ENCODE measurements around the gene KIAA1671.

Gene KIAA1671

GRCh38 chr22:25061134-25061533, 108.6 kb downstream of the KIAA1671 start:
- DNase-seq (ENCODE audit: extremely low spot score, insufficient read length, low read depth) (no peak), FAIRE-seq (no peak)

DNA sequence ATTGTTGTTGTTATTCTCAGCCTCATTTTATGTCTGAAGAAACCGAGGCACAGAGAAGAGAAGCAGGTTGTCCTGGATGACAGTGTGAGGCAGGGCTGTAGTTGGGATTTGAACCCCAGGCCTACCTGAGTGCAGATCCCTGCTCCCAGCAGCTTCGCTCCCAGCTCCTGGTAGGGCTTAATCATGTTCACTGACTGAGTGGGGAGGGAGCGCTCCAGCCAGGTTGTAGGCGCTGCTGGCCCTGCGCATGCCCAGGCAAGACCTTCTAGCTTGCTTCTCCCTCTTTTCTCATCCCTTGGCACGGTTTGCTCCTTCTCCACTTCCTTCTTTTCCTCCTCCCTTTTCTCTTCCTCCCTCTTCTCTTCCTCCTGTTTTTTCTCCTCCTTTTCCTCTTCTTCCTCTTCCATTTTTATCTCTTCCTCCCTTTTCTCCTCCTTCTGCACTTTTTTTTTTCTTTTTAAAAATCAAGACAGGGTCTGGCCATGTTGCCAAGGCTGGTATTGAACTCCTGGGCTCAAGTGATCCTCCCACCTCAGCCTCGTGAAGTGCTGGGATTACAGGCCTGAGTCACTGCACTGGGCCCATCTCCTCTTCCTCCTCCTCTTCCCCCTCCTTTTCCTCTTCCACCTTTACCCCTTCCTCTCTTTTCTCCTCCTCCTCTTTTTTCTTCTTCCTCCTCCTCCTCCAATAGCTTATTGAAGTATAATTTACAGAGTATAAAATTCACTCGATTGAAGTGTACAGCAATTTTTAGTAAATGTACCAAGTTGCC, 109.3 kb downstream of the KIAA1671 start:
- DNase-seq (ENCODE audit: extremely low spot score, insufficient read length, low read depth) (no peak), FAIRE-seq (no peak)

DNA sequence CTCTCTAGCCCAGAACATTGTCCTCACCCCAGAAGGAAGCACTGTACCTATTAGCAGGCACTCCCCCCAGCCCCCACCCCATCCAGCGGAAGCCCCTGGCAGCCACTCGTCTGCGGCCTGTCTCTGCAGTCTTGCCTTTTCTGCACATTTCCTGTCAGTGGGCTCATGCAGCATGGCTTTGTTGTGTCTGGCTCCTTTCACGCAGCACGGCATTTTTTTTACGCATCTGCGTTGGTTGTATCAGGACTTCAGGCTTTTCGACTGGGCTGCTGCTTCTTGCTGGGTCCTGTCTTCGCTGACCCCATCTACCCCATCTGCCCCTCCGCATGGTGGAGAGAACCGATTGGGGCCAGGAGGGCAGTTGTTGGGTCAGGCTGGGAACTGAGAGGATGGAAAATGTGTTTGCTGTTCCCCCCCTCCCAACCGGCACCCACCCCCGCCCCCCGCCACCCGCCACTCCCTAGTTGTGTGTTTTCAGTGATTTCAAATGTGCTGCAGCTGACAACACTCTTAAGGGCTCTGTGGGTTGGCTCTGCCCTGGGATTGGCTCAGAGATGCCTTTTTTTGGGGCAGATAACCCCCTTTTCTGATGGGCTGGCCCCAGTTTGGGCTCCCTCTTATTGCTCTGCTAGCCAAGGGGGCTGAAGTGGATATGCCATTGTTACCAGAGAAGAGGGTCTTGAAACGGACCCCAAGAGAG, 110.0 kb downstream of the KIAA1671 start:
- FAIRE-seq = no peak
- no peak for DNase-seq (ENCODE audit: extremely low spot score, insufficient read length, low read depth)

- FAIRE-seq = no peak
- no peak for DNase-seq (ENCODE audit: extremely low spot score, insufficient read length, low read depth)
These were observed 112.5 kb downstream of the KIAA1671 start for GRCh38 chr22:25064894-25065560.

DNA sequence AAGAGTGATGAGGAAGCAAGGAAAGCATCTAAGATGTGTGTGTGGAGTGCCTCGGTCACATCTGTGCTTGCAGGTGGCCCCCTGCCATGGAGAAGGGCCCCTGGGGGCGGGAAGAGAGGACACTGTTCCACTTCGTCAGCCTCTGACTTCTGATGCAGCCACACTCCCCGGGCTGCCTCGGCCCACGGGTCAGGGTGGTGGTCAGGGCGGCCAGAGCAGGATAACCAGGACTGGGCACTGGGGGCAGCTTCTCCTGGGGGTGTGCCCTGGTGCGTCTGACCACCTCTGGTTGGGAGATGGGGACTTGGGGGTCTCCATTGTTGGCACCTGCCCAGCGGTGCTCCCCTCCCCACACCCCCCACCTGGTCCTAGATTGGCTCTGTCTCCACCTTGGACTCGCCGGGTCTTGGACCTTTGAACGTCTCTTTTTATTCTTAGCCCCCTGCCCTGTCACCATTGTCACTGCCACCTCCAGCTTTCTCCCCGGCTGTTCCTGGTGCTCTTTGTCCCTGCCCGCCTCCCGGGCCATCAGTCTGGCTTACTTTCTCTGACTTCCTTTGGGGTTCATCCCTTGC, 114.4 kb downstream of the KIAA1671 start:
- FAIRE-seq = no peak
- DNase-seq (ENCODE audit: extremely low spot score, insufficient read length, low read depth) = no peak

GRCh38 chr22:25067851-25068421, 115.4 kb downstream of the KIAA1671 start:
- DNase-seq (ENCODE audit: extremely low spot score, insufficient read length, low read depth) = no peak

GRCh38 chr22:25068707-25069106, 116.2 kb downstream of the KIAA1671 start:
- FAIRE-seq (no peak), DNase-seq (ENCODE audit: extremely low spot score, insufficient read length, low read depth) (no peak)

More at GRCh38 chr22:25067851-25068421, 115.4 kb downstream of the KIAA1671 start:
- no peak for FAIRE-seq

GRCh38 chr22:25069426-25069757, 116.9 kb downstream of the KIAA1671 start:
- DNase-seq (ENCODE audit: extremely low spot score, insufficient read length, low read depth) (no peak), FAIRE-seq (no peak)

- DNase-seq (ENCODE audit: extremely low spot score, insufficient read length, low read depth) (no peak), FAIRE-seq (no peak)
These were observed 117.4 kb downstream of the KIAA1671 start for GRCh38 chr22:25069758-25070481.

DNA sequence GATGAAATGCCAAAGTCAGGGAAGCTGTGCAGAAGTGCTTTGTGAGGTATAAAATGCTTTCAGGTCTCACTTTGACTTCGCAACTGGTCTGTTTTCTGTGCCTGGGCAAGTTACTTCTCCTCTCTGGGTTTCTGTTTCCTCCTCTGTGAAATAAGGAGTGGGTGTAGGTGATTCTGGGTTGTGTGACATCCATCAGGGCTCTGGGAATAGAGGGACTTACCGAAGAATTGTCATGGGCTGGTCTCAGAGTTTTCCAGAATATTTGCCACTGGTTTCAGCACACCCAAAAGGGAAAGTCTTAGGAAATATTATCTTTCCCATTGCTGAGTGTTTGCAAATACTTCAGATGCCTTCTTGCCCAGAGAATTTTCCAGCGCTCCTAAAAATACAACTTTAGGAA, 118.4 kb downstream of the KIAA1671 start:
- FAIRE-seq = peak; percentile 83
- no peak for DNase-seq (ENCODE audit: extremely low spot score, insufficient read length, low read depth)

- FAIRE-seq = no peak
- no peak for DNase-seq (ENCODE audit: extremely low spot score, insufficient read length, low read depth)
These were observed 119.2 kb downstream of the KIAA1671 start for GRCh38 chr22:25071720-25072119.

- DNase-seq (ENCODE audit: extremely low spot score, insufficient read length, low read depth) = no peak
- no peak for FAIRE-seq
These were observed 119.9 kb downstream of the KIAA1671 start for GRCh38 chr22:25072406-25072805.

DNA sequence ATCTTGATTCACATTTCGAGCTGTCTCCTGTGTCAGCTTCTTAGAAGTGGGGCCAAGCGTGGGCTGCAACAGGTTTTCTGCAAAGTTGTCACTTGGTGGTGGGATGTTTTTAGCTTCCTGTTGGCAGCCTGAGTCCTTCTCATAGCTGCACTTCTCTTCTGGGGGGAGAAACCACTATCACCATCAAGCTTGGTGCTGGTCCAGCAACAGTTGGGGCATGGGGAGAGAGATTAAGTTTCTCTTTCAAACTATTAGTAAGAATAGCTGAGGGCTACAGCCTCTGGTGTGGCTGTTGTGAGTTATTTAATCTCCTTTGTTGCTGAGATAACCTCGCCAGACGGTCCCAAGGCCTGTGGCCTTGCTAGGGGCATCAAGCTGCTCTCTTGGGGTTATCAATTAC, 123.8 kb downstream of the KIAA1671 start:
- FAIRE-seq (peak; percentile 58), DNase-seq (ENCODE audit: extremely low spot score, insufficient read length, low read depth) (no peak)

- FAIRE-seq (no peak), DNase-seq (ENCODE audit: extremely low spot score, insufficient read length, low read depth) (no peak)
These were observed 124.5 kb downstream of the KIAA1671 start for GRCh38 chr22:25077056-25077455.

GRCh38 chr22:25077964-25078363, 125.4 kb downstream of the KIAA1671 start:
- peak; percentile 9 for FAIRE-seq
- no peak for DNase-seq (ENCODE audit: extremely low spot score, insufficient read length, low read depth)

GRCh38 chr22:25078591-25078990, 126.1 kb downstream of the KIAA1671 start:
- FAIRE-seq = no peak
- DNase-seq (ENCODE audit: extremely low spot score, insufficient read length, low read depth) = no peak

DNA sequence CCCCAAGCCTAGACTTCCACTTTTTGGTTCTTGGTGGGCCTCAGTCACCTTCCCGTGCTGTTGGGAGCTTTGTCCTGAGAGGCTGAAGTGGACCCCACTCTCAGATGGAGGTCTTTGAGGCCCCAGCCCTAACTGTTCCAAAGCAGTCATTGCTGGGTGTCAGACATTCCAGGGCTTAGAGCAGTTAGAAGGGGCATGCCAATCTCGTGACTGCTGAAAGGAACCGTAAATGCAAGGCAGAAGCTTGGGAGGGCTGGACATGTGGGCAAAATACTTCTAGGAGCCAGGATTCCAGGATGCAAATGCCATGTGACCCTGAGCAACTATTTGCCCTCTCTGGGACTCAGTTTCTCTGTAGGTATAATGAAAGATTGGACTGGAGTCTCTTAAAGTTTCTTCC, 128.3 kb downstream of the KIAA1671 start:
- FAIRE-seq = no peak

DNA sequence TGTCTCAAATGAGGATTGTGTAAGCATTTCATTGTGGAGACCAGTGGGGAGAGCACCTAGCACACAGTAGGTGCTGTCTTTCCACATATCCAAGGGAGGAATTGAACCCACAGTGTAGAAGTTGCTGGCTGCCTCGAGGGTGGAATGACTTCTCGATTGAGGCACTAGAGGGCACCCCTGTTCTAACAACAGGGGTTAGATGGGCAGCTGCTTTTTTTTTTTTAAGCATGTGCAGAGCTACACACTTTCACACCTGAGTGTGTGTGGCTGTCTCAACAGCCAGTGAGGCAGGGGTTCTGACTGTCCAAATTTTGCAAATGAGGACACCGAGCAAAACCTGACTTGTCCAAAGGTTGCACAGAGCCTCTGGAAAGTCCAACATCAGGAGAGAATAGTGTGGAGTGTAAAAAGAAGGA, 128.9 kb downstream of the KIAA1671 start:
- DNase-seq (ENCODE audit: extremely low spot score, insufficient read length, low read depth) (no peak), FAIRE-seq (peak; percentile 77)

More for the DNA sequence above, 128.3 kb downstream of the KIAA1671 start:
- DNase-seq (ENCODE audit: extremely low spot score, insufficient read length, low read depth) = no peak

DNA sequence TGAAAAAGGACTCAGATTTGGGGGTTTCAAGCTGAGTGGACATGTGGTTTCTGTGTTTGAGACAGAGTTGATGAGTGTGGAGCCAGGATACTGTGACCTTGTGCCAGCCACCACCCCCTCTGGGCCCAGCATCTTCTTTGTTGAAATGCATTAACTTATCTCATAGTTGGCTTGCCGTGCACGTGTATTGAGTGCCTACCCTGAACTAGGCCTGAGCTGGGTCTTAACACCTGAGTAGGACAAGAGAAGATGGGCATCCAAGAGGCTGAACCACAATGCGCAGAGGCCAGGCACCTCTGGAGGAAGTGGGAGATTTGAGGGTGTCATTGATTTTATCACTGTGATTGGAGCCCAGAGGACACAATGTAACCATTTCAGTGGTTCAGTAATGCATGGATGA, 129.6 kb downstream of the KIAA1671 start:
- no peak for FAIRE-seq
- no peak for DNase-seq (ENCODE audit: extremely low spot score, insufficient read length, low read depth)

Measured in GM18507 (cell line).